H9 (cell line): Measurements from ENCODE around the gene TIMM17A. TPM values are rescaled to one million over a fixed set of nuclear protein-coding genes. Genes with fewer than 3 reads are reported as not detected.

Source experiments
- DNase-seq: peaks from one replicate; pipeline ENCODE4 v3.0.0-alpha.2; 2017
- H2AFZ ChIP-seq: one replicate; pipeline ENCODE4 v1.6.1; 2013; ENCODE audit warnings: mild to moderate bottlenecking, low read length, control low read depth, moderate library complexity
- H2AK5ac ChIP-seq: 2 replicates; pipeline ENCODE4 v1.6.1; 2013; ENCODE audit warnings: low read length, control low read depth, mixed read lengths; ENCODE audit not compliant: insufficient read length
- H2BK120ac ChIP-seq: one replicate; pipeline ENCODE4 v1.6.1; 2013; ENCODE audit warnings: low read depth, mild to moderate bottlenecking, low read length, control low read depth, inconsistent platforms; ENCODE audit not compliant: poor library complexity, severe bottlenecking
- H2BK12ac ChIP-seq: 2 replicates; pipeline ENCODE4 v1.6.1; 2013; ENCODE audit warnings: low read length, control low read depth, mixed read lengths, low read depth; ENCODE audit not compliant: insufficient read length
- H2BK15ac ChIP-seq: 2 replicates; pipeline ENCODE4 v1.6.1; 2013; ENCODE audit warnings: low read depth, low read length, control low read depth
- H2BK20ac ChIP-seq: one replicate; pipeline ENCODE4 v1.6.1; 2013; ENCODE audit warnings: low read depth, mild to moderate bottlenecking, low read length, control low read depth, inconsistent platforms; ENCODE audit not compliant: poor library complexity, severe bottlenecking
- H2BK5ac ChIP-seq: 2 replicates; pipeline ENCODE4 v1.6.1; 2013; ENCODE audit warnings: low read length, control low read depth, mixed read lengths; ENCODE audit not compliant: insufficient read length
- H3K14ac ChIP-seq: 2 replicates; pipeline ENCODE4 v1.6.1; 2013; ENCODE audit warnings: low read length, control low read depth; ENCODE audit not compliant: insufficient read depth
- H3K18ac ChIP-seq: 2 replicates; pipeline ENCODE4 v1.6.1; 2013; ENCODE audit warnings: low read depth, mild to moderate bottlenecking, mixed read lengths, low read length, control low read depth; ENCODE audit not compliant: insufficient read length
- H3K23ac ChIP-seq: 2 replicates; pipeline ENCODE4 v1.6.1; 2013; ENCODE audit warnings: low read length, control low read depth, mixed read lengths, low read depth; ENCODE audit not compliant: insufficient read length
- H3K23me2 ChIP-seq: 2 replicates; pipeline ENCODE4 v1.6.1; 2013; ENCODE audit warnings: low read depth, mild to moderate bottlenecking, mixed read lengths, low read length, control low read depth; ENCODE audit not compliant: insufficient read length, poor library complexity, severe bottlenecking
- H3K27ac ChIP-seq: 2 replicates; pipeline ENCODE4 v1.5.1; 2013; ENCODE audit warnings: low read length, control low read depth, mixed read lengths, low read depth; ENCODE audit not compliant: insufficient read length
- H3K27me3 ChIP-seq: 2 replicates; pipeline ENCODE4 v1.6.1; 2013; ENCODE audit warnings: low read length, control low read depth, inconsistent platforms; ENCODE audit not compliant: insufficient read depth
- H3K4ac ChIP-seq: 2 replicates; pipeline ENCODE4 v1.6.1; 2013; ENCODE audit warnings: low read depth, mild to moderate bottlenecking, control low read depth, inconsistent platforms, low read length, moderate library complexity
- H3K4me1 ChIP-seq: 2 replicates; pipeline ENCODE4 v1.6.1; 2013; ENCODE audit warnings: low read length, control low read depth, inconsistent platforms; ENCODE audit not compliant: insufficient read depth
- H3K4me2 ChIP-seq: 2 replicates; pipeline ENCODE4 v1.6.1; 2013; ENCODE audit warnings: low read length, control low read depth, mixed read lengths; ENCODE audit not compliant: insufficient read length, insufficient read depth
- H3K56ac ChIP-seq: 2 replicates; pipeline ENCODE4 v1.6.1; 2013; ENCODE audit warnings: low read depth, mild to moderate bottlenecking, mixed read lengths, low read length, control low read depth; ENCODE audit not compliant: insufficient read length
- H3K79me1 ChIP-seq: 2 replicates; pipeline ENCODE4 v1.6.1; 2013; ENCODE audit warnings: low read depth, mild to moderate bottlenecking, moderate library complexity, low read length, control low read depth, inconsistent platforms; ENCODE audit not compliant: insufficient read depth, poor library complexity, severe bottlenecking
- H3K79me2 ChIP-seq: 2 replicates; pipeline ENCODE4 v1.6.1; 2013; ENCODE audit warnings: low read length, control low read depth, inconsistent platforms; ENCODE audit not compliant: insufficient read depth
- H3K9ac ChIP-seq: 2 replicates; pipeline ENCODE4 v1.6.1; 2013; ENCODE audit warnings: low read length, control low read depth, mixed read lengths; ENCODE audit not compliant: insufficient read length; ENCODE audit errors: extremely low read depth
- H3K9me3 ChIP-seq: one replicate; pipeline ENCODE4 v1.6.1; 2013; ENCODE audit warnings: low read depth, low read length, inconsistent platforms; ENCODE audit not compliant: control insufficient read depth
- H3T11ph ChIP-seq: one replicate; pipeline ENCODE4 v1.6.1; 2013; ENCODE audit warnings: mild to moderate bottlenecking, low read length, control low read depth, inconsistent platforms
- H4K20me1 ChIP-seq: one replicate; pipeline ENCODE4 v1.6.1; 2013; ENCODE audit not compliant: control insufficient read depth, insufficient read length, insufficient read depth
- H4K5ac ChIP-seq: 2 replicates; pipeline ENCODE4 v1.6.1; 2013; ENCODE audit warnings: low read depth, mild to moderate bottlenecking, mixed read lengths, low read length, control low read depth; ENCODE audit not compliant: insufficient read length
- H4K8ac ChIP-seq: replicated peaks from 2 replicates; pipeline ENCODE4 v1.6.1; 2013; ENCODE audit warnings: low read length, control low read depth, mixed read lengths, low read depth; ENCODE audit not compliant: insufficient read length
- H4K91ac ChIP-seq: 2 replicates; pipeline ENCODE4 v1.6.1; 2013; ENCODE audit warnings: low read depth, mild to moderate bottlenecking, moderate library complexity, mixed read lengths, low read length, control low read depth; ENCODE audit not compliant: insufficient read length
- H3K27ac Mint-ChIP-seq, 3 experiments: 2 replicates in 2 of 3; 3 replicates in 1 of 3; pipeline ENCODE4 v1.8.0; 2020 to 2021; ENCODE audit warnings: mixed read lengths in 3 of 3, mild to moderate bottlenecking in 1 of 3, moderate library complexity in 1 of 3
- H3K27me3 Mint-ChIP-seq: 2 replicates; pipeline ENCODE4 v1.8.0; 2021; ENCODE audit warnings: low read depth, mild to moderate bottlenecking, moderate library complexity, mixed read lengths
- H3K36me3 Mint-ChIP-seq, 3 experiments: 2 replicates in 2 of 3; 3 replicates in 1 of 3; pipeline ENCODE4 v1.8.0; 2020 to 2021; ENCODE audit warnings: low read depth in 3 of 3, mixed read lengths in 3 of 3; ENCODE audit not compliant: insufficient read depth in 1 of 3
- H3K4me1 Mint-ChIP-seq, 2 experiments: 2 replicates each; pipeline ENCODE4 v1.8.0; 2020; ENCODE audit warnings: mixed read lengths in 2 of 2
- H3K4me3 Mint-ChIP-seq, 2 experiments: 2 replicates in 1 of 2; 3 replicates in 1 of 2; pipeline ENCODE4 v1.8.0; 2020 to 2021; ENCODE audit warnings: mild to moderate bottlenecking in 2 of 2, mixed read lengths in 2 of 2, moderate library complexity in 1 of 2
- H3K9me3 Mint-ChIP-seq, 2 experiments: 2 replicates in 1 of 2; 3 replicates in 1 of 2; pipeline ENCODE4 v1.8.0; 2020; ENCODE audit warnings: mild to moderate bottlenecking in 2 of 2, mixed read lengths in 2 of 2, moderate library complexity in 1 of 2
- WGBS: extraction: QIAGEN DNeasy Blood & Tissue Kit; methylation state at CpG from one replicate; pipeline ENCODE4 v1.1.7; 2013; ENCODE audit warnings: missing lambda C conversion rate, low lambda C conversion rate, mixed read lengths; ENCODE audit not compliant: insufficient read length; ENCODE audit errors: extremely low coverage; 5-methylcytosine and 5-hydroxymethylcytosine counted together
- total RNA-seq: library from RNA; stranded (reverse); gene quantifications from 2 replicates; pipeline ENCODE4 v1.2.1, GENCODE V29; 2021
- TF ChIP-seq, protein P1 (sequence below): fragments of 200-600 bp; sonication (generic); conservative IDR thresholded peaks from 3 replicates; pipeline ENCODE4 v1.8.0; 2021; ENCODE audit warnings: antibody characterized with exemption, mild to moderate bottlenecking

The TIMM17A gene
- total RNA-seq, 1 experiment from 2014 or later = 60.9 TPM

DNA sequence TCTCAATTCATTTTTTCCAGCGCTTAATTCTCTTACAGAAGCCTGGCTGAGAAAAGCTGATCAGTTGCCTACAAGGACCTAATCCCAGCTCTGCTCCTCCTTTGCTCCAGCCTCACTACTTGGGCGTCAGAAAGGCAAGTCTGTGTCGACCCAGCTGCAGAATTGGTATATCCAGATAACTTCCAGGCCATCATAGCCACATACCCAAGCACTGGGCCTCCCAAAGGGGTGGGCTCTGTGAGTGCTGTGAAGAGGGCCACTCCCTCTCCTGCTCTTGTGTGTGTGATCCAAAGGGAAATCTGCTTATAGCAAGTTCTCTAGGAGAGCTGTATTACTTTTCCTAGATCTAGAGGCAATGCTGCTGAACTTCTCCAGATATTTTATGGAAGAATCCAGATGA lies 27.0 kb upstream of the TIMM17A start:
- Histone ChIP-seq H2AK5ac (no peak overlapping the region), H4K91ac (no peak overlapping the region), H2BK20ac (no peak overlapping the region), H4K20me1 (no peaks in the 10 kb centered on the region), H3K79me1 (no peaks in the 10 kb centered on the region), H3K9me3 (no peaks in the 10 kb centered on the region), H3K23me2 (no peaks in the 10 kb centered on the region), H4K5ac (no peak overlapping the region), H3T11ph (no peak overlapping the region), H2BK5ac (no peak overlapping the region), H3K18ac (no peak overlapping the region), H3K4me1 (no peaks in the 10 kb centered on the region), H3K56ac (no peak overlapping the region), H2BK15ac (no peak overlapping the region), H3K23ac (no peak overlapping the region), H3K4ac (no peak overlapping the region), H2BK120ac (no peak overlapping the region), H3K4me2 (no peak overlapping the region), H4K8ac (no peak overlapping the region), H3K14ac (no peak overlapping the region), H2AFZ (no peak overlapping the region), H3K27ac (no peak overlapping the region), H2BK12ac (no peak overlapping the region), H3K27me3 (no peaks in the 10 kb centered on the region), H3K9ac (no peak overlapping the region), H3K79me2 (no peaks in the 10 kb centered on the region)
- Mint-ChIP-seq H3K9me3 (no peaks in the 10 kb centered on the region), H3K36me3 (no peaks in the 10 kb centered on the region), H3K27me3 (no peaks in the 10 kb centered on the region; the same call in 1 of the 2 replicates), H3K27ac (no peak overlapping the region), H3K4me3 (no peak overlapping the region), H3K4me1 (peaks cover 0 to 3% of the 10 kb centered on the region in 2 experiments; a peak in 1 of 4 replicates)
- TF ChIP-seq, protein P1, sequence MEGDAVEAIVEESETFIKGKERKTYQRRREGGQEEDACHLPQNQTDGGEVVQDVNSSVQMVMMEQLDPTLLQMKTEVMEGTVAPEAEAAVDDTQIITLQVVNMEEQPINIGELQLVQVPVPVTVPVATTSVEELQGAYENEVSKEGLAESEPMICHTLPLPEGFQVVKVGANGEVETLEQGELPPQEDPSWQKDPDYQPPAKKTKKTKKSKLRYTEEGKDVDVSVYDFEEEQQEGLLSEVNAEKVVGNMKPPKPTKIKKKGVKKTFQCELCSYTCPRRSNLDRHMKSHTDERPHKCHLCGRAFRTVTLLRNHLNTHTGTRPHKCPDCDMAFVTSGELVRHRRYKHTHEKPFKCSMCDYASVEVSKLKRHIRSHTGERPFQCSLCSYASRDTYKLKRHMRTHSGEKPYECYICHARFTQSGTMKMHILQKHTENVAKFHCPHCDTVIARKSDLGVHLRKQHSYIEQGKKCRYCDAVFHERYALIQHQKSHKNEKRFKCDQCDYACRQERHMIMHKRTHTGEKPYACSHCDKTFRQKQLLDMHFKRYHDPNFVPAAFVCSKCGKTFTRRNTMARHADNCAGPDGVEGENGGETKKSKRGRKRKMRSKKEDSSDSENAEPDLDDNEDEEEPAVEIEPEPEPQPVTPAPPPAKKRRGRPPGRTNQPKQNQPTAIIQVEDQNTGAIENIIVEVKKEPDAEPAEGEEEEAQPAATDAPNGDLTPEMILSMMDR = no peak
- no peak for DNase-seq
- WGBS = no CpG with 5 or more reads among the region's 3 CpGs
